PFSK-1 (cell line): ENCODE measurements around the gene SGIP1.

ENCODE experiments used
- POLR2AphosphoS5 ChIP-seq: IDR thresholded peaks from 2 replicates; pipeline ENCODE4 v1.6.1; 2012; ENCODE audit warnings: low read depth, mild to moderate bottlenecking, control low read depth, low read length, moderate library complexity
- TAF1 ChIP-seq: IDR thresholded peaks from 2 replicates; pipeline ENCODE4 v1.6.1; 2012; ENCODE audit warnings: low read length, control low read depth, borderline replicate concordance; ENCODE audit not compliant: insufficient read depth

GRCh38 chr1:66519992-66520391, 14.0 kb upstream of the SGIP1 start:
- TF ChIP-seq POLR2AphosphoS5 (no peak), TAF1 (no peak)
